Thyroid gland (tissue), 4 donors: Measurements from ENCODE around the gene INPP5A. TPM values are rescaled to one million over a fixed set of nuclear protein-coding genes. Genes with fewer than 3 reads are reported as not detected.

Experiments
- DNase-seq, 2 donors: peaks; one replicate each; pipeline ENCODE4 v3.0.0-alpha.2; 2019
- H3K27ac ChIP-seq, 3 donors: fragments of 200-600 bp; sonication (generic); 1 replicate in 2 of 3; 2 replicates in 1 of 3; pipeline ENCODE4 v1.5.1; 2016 to 2019; ENCODE audit warnings: mild to moderate bottlenecking in 1 of 3, moderate library complexity in 1 of 3
- H3K27me3 ChIP-seq: fragments of 200-600 bp; sonication (generic); one replicate; pipeline ENCODE4 v1.5.1; 2019
- H3K36me3 ChIP-seq, 2 donors: fragments of 200-600 bp; sonication (generic); one replicate each; pipeline ENCODE4 v1.5.1; 2016 to 2019
- H3K4me1 ChIP-seq, 2 donors: fragments of 200-600 bp; sonication (generic); one replicate each; pipeline ENCODE4 v1.5.1; 2017 to 2019
- H3K4me3 ChIP-seq, 3 donors: fragments of 200-600 bp; sonication (generic); replicated peaks in 1 of 3; 1 replicate in 2 of 3; 2 replicates in 1 of 3; pipeline ENCODE4 v1.5.1; 2016; ENCODE audit warnings: mild to moderate bottlenecking in 1 of 3
- H3K9me3 ChIP-seq: fragments of 200-600 bp; sonication (generic); one replicate; pipeline ENCODE4 v1.5.1; 2017
- POLR2A ChIP-seq, 2 donors: fragments of 450-650 bp; IDR thresholded peaks; one replicate each; pipeline ENCODE4 v1.6.1; 2017; ENCODE audit warnings: antibody characterized with exemption in 2 of 2, mild to moderate bottlenecking in 2 of 2, moderate library complexity in 1 of 2
- WGBS, 2 donors: methylation state at CpG; one replicate each; pipeline ENCODE4 v1.1.5; 2017; 5-methylcytosine and 5-hydroxymethylcytosine counted together
- intact Hi-C: fragments of 100-400 bp; cut with DNase I; formaldehyde crosslinking; loops from one replicate; pipeline ENCODE4 v1.15.1; 2023
- total RNA-seq, 4 donors: library from RNA; depleted of rRNA; stranded (reverse); fragments of >200 nt; gene quantifications; one replicate each; pipeline ENCODE4 v1.2.3, GENCODE V29; 2016
- TF ChIP-seq, protein P1 (sequence below), 6 experiments: fragments of 200-600 bp in 3 of 6; fragments of 450-650 bp in 3 of 6; sonication (generic) in 3 of 6; IDR thresholded peaks; one replicate each; pipeline ENCODE4 v1.5.1; 2016 to 2019; ENCODE audit warnings: antibody characterized with exemption in 6 of 6, mild to moderate bottlenecking in 2 of 6, inconsistent platforms in 1 of 6, moderate library complexity in 1 of 6

Gene INPP5A
- total RNA-seq, 4 donors from 2014 or later, result 30.4 to 75.8 (median 41.1) TPM

- intact Hi-C loops, result no loop called here
- TF ChIP-seq, protein P1, sequence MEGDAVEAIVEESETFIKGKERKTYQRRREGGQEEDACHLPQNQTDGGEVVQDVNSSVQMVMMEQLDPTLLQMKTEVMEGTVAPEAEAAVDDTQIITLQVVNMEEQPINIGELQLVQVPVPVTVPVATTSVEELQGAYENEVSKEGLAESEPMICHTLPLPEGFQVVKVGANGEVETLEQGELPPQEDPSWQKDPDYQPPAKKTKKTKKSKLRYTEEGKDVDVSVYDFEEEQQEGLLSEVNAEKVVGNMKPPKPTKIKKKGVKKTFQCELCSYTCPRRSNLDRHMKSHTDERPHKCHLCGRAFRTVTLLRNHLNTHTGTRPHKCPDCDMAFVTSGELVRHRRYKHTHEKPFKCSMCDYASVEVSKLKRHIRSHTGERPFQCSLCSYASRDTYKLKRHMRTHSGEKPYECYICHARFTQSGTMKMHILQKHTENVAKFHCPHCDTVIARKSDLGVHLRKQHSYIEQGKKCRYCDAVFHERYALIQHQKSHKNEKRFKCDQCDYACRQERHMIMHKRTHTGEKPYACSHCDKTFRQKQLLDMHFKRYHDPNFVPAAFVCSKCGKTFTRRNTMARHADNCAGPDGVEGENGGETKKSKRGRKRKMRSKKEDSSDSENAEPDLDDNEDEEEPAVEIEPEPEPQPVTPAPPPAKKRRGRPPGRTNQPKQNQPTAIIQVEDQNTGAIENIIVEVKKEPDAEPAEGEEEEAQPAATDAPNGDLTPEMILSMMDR (IDR thresholded peaks at IDR 0.05), result no peak
- no peak for TF ChIP-seq POLR2A (IDR thresholded peaks at IDR 0.05)
- Histone ChIP-seq H3K9me3 (no peaks in the 10 kb centered on the region), H3K36me3 (no peaks in the 10 kb centered on the region), H3K27ac (no peak overlapping the region), H3K4me3 (no peak overlapping the region), H3K27me3 (no peaks in the 10 kb centered on the region), H3K4me1 (peaks cover 7 to 8% of the 10 kb centered on the region in 2 donors)
- no peak for DNase-seq
- 92 to 94% methylated on average over 18 to 26 of the region's 27 CpGs for WGBS, 2 donors
Measured at GRCh38 chr10:132716691-132717490, 179.3 kb downstream of the INPP5A start.

DNA sequence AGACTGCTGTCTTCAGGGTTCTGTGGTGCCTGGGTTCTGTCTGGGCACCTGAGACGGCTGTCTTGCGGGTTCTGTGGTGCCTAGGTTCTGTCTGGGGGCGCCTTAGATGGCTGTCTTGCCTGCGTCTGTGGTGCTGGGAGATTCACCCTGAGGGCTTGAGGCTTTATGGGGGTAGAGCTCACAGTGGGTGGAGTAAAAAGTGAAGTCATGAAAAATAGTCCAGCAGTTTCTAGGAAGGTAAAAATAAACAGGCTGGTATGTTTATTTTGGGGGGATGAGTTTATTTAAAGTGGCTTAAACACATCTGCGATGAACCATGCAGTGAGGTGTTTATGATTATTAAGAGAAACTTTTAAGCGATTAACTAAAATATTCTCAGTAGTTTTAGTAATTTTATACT is 184.1 kb downstream of the INPP5A start:
- Histone ChIP-seq H3K4me1 (peaks cover 12 to 14% of the 10 kb centered on the region in 2 donors), H3K27ac (peak overlapping the region; percentile 18 to 85 (median 46)), H3K27me3 (no peaks in the 10 kb centered on the region), H3K9me3 (no peaks in the 10 kb centered on the region), H3K36me3 (no peaks in the 10 kb centered on the region), H3K4me3 (no peak overlapping the region)
- no peak for TF ChIP-seq POLR2A (IDR thresholded peaks at IDR 0.05)
- TF ChIP-seq, protein P1 (IDR thresholded peaks at IDR 0.05), result no peak
- WGBS, 2 donors, result 81 to 82% methylated on average over 6 of the region's 6 CpGs
- intact Hi-C loops, result no loop called here
- no peak for DNase-seq

DNA sequence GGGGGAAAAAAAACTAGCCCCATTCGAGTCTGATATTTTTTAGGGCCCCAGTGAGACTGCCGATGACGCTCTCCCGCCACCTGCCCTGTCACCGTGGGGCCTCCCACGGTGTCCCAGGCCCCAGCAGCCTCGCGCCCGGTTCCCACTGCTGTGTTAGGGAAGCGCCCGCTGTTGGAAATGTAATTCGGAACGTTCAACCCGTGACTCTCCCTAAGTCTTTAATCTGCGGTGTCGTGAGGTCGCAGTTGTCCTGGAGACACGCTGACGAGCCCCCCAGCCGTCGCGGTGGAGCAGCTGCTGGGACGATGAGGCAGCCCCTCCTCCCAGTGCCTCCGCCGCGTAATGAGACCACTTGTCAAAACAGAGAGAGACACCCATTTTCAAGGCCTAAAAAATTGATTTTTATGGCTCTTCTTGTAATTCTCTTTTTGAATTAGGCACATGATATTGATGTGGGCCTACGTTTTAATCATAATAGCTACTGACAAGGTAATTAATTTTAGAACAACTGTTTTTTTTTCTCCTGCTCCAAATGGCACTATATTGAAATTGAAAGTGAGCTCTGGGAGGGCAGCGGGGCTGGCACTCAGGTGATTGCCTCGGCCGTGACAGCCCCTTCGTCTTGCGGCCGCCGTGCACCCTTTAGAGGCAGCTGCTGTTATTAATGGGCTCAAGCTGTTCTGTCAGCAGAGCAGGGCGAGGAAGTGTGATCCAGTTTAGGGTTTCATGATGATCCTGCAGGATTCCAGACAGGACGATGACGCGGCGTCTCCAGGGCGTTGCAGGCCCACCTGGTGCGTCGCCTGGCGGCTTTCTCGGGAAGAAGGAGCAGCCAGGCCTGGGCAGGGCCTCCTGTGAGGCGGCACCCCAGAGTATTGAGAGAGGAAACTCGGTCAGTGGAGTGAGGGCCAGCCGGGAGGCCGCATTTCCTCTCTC is 185.1 kb downstream of the INPP5A start:
- TF ChIP-seq, protein P1 (IDR thresholded peaks at IDR 0.05), result no peak
- TF ChIP-seq POLR2A (IDR thresholded peaks at IDR 0.05), result no peak
- H3K4me3 ChIP-seq, result no peak overlapping the region
- H3K27ac ChIP-seq, result peak overlapping the region in 1 of 3 donors; percentile 48

DNA sequence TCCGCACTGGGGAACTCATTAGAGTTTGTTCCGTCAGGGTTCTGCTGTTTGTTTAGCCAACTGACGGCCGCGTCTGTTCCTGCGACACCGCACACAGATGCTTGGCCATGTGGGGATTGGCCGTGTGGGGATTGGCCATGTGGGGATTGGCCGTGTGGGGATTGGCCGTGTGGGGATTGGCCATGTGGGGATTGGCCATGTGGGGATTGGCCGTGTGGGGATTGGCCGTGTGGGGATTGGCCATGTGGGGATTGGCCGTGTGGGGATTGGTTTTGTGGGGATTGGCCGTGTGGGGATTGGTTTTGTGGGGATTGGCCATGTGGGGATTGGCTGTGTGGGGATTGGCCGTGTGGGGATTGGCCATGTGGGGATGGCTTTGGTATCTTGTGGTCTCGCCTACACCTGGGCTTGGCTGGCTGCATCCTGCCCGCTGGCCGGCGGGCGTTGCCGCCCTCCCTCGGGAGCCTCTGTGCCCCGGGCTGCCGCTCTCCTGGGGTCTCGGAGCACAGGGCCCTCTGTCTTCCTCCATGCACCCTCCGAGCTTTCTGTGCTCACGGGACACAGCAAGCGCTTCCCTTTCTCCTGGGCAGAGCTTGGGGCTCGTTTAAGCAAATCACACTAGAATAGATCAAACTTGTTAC is 185.9 kb downstream of the INPP5A start:
- Histone ChIP-seq H3K36me3 (peaks cover 3 to 5% of the 10 kb centered on the region in 2 donors), H3K27ac (no peak overlapping the region), H3K4me3 (no peak overlapping the region), H3K27me3 (no peaks in the 10 kb centered on the region), H3K4me1 (peaks cover 12 to 14% of the 10 kb centered on the region in 2 donors), H3K9me3 (no peaks in the 10 kb centered on the region)
- TF ChIP-seq, protein P1 (IDR thresholded peaks at IDR 0.05), result no peak
- no peak for TF ChIP-seq POLR2A (IDR thresholded peaks at IDR 0.05)
- 88 to 91% methylated on average over 21 to 29 of the region's 29 CpGs for whole genome bisulfite sequencing, 2 donors
- no peak for DNase-seq
- intact Hi-C loops, result no loop called here

More for the DNA sequence above, 185.1 kb downstream of the INPP5A start:
- no peak for DNase-seq
- Histone ChIP-seq H3K27me3 (no peaks in the 10 kb centered on the region), H3K4me1 (peaks cover 12 to 14% of the 10 kb centered on the region in 2 donors), H3K9me3 (no peaks in the 10 kb centered on the region), H3K36me3 (peaks cover 3 to 5% of the 10 kb centered on the region in 2 donors)
- WGBS, 2 donors, result 86 to 88% methylated on average over 40 to 45 of the region's 48 CpGs
- intact Hi-C loops, result no loop called here
